GM12891 (cell line): ENCODE measurements around the gene JUN.

Experiments
- PAX5 ChIP-seq: IDR thresholded peaks from 2 replicates; pipeline ENCODE4 v1.6.1; 2011; ENCODE audit warnings: low read length, moderate library complexity, mild to moderate bottlenecking; ENCODE audit not compliant: insufficient read depth, severe bottlenecking
- POLR2A ChIP-seq: IDR thresholded peaks from 2 replicates; pipeline ENCODE4 v1.6.1; 2011; ENCODE audit warnings: low read depth, low read length, control low read depth
- POLR2AphosphoS5 ChIP-seq: IDR thresholded peaks from 2 replicates; pipeline ENCODE4 v1.6.1; 2011; ENCODE audit warnings: low read depth, low read length, control low read depth
- SPI1 ChIP-seq: IDR thresholded peaks from 2 replicates; pipeline ENCODE4 v1.6.1; 2011; ENCODE audit warnings: low read depth, low read length, control low read depth
- TAF1 ChIP-seq: IDR thresholded peaks from 2 replicates; pipeline ENCODE4 v1.6.1; 2011; ENCODE audit warnings: low read depth, low read length, control low read depth

DNA sequence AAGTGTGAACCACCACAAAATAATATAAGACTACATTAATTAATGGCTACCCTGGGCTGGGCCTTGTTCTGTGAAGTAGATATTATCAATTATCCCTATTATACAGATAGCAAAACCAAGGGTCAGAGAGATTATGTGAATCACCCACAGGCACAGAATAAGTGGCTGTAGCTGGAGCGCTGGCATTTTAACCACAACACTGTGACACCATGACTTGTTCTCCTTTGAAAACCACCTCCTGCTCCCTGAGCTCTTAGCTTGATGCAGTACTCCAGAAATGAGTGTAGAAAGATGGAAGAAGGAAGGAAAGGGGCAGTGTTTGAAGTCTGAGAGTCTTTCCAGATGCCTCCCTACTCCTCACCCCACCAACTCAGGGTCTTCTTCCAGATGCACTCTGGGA, 29.5 kb upstream of the JUN start:
- no peak for TF ChIP-seq POLR2A
- TF ChIP-seq PAX5, result no peak
- TF ChIP-seq POLR2AphosphoS5, result no peak
- no peak for TF ChIP-seq SPI1
- no peak for TF ChIP-seq TAF1
